ENCODE data around the gene MYO16.

The MYO16 gene

GRCh38 chr13:108933061-108933460, 303.6 kb downstream of the MYO16 start:
- no peak for DNase-seq (ENCODE audit: low read depth)

DNA sequence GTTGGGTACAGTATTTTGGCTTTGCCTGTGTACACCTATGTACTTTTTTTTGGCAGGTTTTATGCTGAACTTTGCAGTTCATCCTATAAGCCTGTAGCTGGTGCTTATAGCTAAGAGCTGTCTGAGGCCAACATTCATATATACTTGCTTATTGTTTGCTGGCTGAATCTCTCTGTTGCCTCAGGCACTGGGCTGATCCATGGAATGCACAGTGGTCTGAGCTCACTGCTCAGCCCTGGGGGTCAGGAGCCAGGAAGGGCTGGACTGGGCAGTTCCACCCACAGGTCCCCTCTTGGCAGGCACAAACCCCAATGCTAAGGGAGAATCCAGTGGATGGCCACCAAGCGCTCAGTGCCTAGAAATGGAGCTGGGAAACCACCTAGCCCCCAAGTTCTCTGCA, 308.7 kb downstream of the MYO16 start:
- DNase-seq (ENCODE audit: low read depth) = no peak

DNA sequence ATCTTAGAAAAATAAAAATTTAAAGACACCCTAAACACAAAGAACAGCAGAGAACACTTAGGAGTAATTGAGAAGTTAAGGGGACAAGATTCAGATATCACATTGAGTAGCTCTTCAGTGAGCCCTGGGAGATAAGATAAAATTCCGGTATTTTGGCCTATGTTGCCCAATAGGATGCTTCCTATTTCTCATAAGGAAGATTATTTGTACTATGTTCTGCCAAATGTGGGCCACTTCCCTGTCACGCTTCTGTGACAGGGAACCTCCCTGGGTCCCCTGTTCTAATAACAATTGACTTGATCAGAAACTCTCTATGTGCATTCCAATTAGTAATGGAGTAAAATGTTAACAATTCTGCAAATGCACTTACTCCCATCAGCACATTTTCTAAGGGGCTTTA, 310.7 kb downstream of the MYO16 start:
- no peak for DNase-seq (ENCODE audit: low read depth)

GRCh38 chr13:108943842-108944241, 314.4 kb downstream of the MYO16 start:
- no peak for DNase-seq (ENCODE audit: low read depth)

DNA sequence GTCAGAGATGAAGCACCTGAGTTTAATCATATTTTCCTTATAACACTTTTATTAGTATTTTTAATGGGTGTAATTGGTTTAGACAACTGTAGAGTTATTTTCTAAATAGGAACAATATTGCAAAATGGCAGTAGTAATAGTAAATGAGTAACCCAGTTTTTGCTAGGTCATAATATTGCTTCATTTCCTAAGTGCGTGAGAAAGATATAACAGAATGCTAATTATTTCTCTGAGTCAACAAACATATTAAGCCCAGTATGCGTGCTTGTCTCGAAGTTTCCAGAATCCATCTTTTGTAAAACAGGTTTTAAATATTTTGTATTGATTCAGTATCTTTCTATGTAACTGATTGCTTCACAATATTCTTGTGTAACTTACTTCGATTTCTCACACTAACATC, 315.3 kb downstream of the MYO16 start:
- no peak for DNase-seq (ENCODE audit: low read depth)

GRCh38 chr13:108947551-108948030, 318.2 kb downstream of the MYO16 start:
- no peak for DNase-seq (ENCODE audit: low read depth)

DNA sequence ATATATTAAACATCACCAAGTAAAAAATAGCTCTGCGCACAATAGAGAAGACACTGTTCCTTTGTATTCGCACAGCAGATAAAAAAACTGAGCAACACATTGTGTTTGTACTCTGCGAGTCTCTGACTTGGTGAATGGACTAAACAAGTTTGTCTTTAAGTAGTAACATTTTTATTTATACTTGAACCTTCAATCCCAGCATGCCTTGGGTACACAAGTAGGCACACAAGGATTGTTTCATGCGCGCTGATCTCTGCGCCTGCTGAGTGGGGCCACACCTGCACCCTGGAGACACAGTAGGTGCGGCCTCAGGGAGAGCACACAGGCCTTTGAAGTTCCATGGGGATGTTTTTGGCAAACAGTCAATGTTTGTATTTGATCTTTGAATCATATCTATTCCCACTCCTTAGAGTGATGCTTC, 318.9 kb downstream of the MYO16 start:
- DNase-seq (ENCODE audit: low read depth) = no peak

GRCh38 chr13:108950333-108951010, 321.1 kb downstream of the MYO16 start:
- DNase-seq (ENCODE audit: low read depth) = no peak

- no peak for DNase-seq (ENCODE audit: low read depth)
These were observed 326.3 kb downstream of the MYO16 start for GRCh38 chr13:108955741-108956140.

GRCh38 chr13:108957369-108958012, 328.1 kb downstream of the MYO16 start:
- no peak for DNase-seq (ENCODE audit: low read depth)

- DNase-seq (ENCODE audit: low read depth) = no peak
These were observed 328.6 kb downstream of the MYO16 start for GRCh38 chr13:108958013-108958376.

GRCh38 chr13:108959234-108959633, 329.8 kb downstream of the MYO16 start:
- DNase-seq (ENCODE audit: low read depth) = no peak

DNA sequence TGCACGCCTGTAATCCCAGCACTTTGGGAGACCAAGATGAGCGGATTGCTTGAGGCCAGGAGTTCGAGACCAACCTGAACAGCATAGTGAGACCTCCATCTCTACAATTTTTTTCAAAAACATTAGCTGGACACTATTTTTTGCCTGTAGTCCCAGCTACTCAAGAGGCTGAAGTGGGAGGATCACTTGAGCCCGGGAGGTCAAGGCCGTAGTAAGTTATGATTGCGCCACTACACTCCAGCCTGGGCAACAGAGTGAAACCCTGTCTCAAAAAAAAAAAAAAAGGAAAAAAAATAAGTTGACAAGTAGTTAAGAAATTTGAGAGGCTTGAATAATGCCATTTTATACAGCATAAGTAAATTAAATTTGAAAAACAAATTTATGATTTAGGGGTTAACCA, 330.6 kb downstream of the MYO16 start:
- no peak for DNase-seq (ENCODE audit: low read depth)

- no peak for DNase-seq (ENCODE audit: low read depth)
These were observed 332.2 kb downstream of the MYO16 start for GRCh38 chr13:108961542-108962125.

- no peak for DNase-seq (ENCODE audit: low read depth)
These were observed 333.2 kb downstream of the MYO16 start for GRCh38 chr13:108962654-108963053.

DNA sequence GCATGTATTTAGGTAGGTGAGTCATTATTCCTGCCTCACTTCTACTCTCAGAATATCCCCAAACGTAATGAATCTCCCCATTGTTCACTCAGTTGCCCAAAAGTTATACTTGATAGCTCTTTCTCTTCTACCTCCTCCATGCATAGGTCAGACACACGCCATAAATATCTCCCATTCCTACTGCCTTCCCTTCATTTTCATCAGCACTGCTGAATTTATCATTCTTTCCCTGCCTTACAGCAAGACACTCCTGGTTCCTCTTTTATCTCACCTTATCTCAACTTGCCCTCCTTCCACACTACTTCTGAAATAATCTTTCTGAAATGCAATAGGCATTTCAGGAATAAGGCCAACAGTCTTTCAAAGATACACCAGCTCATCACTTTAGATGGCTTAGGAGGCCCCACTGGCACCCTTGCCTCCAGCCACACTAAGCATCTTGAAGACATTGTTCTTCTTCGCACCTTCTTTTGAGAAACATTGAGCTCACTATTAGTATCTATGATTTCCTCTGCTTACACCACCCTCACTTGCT, 333.9 kb downstream of the MYO16 start:
- DNase-seq (ENCODE audit: low read depth) = no peak

DNA sequence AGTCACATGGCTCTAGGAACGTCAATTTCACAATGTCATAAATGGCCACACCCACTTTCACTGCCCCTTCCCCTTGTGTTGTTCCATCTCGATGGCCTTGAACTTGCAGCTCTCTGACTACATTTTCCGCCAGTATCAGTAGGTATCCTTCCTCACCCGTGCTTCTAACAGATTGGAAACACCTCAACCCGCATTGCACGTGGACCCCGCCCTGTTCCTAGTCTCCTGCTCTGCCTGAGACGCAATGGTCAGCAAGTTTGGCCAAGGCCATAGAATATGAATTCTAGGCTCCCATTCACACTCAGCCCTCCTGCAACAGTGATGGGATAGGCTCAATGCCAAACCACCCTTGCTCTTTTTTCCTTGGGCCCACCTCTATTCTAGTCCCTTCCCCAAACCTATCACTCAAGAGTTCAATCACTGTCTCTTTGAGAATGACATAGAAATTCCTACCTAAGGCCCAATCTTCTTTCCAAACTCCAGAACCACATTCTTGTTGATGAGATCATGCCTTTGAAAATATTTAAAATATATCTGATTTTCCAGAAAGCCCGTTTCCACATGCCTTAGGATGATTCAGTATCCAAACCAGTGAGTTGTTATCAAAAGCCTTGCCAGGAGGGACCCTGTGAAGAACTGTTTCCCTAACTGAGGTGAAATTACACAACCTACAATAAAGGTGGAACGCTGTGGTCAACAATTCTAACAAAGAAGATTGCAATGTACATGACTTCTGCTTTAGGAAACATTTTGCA, 334.6 kb downstream of the MYO16 start:
- no peak for DNase-seq (ENCODE audit: low read depth)

GRCh38 chr13:108964606-108965005, 335.2 kb downstream of the MYO16 start:
- no peak for DNase-seq (ENCODE audit: low read depth)

DNA sequence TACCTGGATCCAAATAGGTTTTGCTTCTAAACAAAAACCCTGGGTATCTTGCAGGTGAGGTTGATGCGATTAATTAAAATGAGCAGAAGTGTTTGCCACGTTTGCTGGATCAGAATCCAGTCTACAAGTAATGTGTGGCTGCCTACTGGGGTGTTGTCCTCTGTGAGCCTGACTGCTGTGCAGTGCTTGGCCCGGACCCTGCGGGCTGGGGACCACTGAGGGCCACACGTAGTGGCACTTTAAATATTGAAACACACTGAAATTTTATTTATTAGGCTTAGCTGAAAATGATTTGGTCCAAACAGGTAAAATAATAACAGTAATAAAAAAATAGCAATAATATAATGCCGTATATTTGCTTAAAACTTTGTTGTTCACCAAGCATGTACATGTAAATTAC, 338.0 kb downstream of the MYO16 start:
- no peak for DNase-seq (ENCODE audit: low read depth)

DNA sequence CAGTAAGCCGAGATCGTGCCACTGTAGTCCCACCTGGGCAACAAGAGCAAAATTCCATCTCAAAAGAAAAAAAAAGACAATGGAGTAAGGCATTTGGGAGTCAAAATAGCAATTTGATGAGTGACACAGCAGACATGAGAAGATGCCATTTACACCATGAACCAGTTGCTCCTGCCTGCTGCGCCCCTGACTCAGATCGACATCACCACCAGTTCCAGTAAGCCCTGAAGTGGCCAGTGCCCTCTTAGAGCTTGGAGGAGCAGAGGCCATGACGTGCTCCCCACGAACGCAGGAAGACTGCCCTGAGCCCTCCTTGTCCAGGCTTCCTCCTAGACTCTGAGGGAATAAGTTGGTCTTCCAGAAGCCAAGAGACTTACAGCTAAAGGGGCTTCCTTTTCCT, 339.2 kb downstream of the MYO16 start:
- DNase-seq (ENCODE audit: low read depth) = no peak

DNA sequence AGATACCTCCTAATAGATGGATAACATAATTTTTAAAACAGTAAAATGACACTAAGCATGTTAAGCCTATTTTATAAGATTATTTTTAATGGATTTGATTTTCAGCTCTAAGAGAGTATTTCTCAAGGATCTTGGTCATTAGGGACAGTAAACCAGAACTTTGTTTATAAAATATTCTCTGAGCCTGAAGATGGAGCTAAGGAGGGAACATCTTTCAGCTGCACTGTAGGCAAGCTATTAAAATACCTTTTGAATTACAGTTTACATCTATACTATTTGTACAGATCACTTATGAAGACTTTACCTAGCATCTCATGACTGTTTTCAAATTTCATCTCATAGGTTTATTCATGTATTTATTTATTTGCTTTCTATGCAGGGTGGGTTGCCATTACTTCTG, 345.3 kb downstream of the MYO16 start:
- no peak for DNase-seq (ENCODE audit: low read depth)

DNA sequence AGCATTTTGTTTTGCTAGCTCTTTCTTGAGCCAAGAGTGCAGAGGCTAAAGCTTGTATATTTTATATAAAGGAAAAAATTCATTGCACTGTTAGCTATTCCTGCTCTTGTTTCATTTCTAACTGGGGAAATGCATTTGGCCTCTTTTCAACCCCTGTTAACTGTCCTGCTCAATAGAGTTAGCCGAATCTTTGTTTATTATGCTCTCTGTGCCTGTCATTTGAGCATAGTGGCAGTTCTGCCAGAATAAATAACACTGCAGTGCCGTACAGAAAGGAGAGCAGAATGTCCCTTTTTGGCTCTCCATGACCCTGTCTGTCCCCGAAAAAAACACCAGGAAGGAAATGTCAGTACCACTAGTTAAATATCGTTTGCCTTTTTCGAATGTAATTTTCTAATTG, 350.8 kb downstream of the MYO16 start:
- DNase-seq (ENCODE audit: low read depth) = no peak

DNA sequence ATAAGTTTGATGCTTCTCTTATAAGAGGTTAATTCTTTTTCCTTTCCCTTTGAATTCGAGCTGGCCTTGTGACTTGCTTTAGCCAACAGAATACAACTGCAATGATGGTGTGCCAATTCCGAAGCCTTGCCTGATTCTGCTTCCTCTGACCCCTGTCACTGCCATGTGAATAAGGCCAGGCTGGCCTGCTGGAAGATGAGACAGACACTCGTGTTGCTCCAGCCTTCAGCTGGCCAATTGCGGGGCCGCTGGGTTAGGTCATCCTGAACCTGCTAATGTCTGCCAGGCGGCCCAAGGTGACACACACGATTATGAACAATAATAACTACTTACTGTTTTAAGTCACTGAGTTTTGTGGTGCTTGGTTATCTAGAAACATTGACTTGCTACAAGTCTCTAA, 352.0 kb downstream of the MYO16 start:
- DNase-seq (ENCODE audit: low read depth) = no peak
